HEK293T (cell line): Measurements from ENCODE around the gene SH3RF1.

ENCODE experiments used
- ARNT ChIP-seq: fragments of 450-650 bp; IDR thresholded peaks from 2 replicates; pipeline ENCODE4 v1.6.1; 2017; ENCODE audit warnings: mild to moderate bottlenecking
- BHLHE40 ChIP-seq: fragments of 450-650 bp; IDR thresholded peaks from 2 replicates; pipeline ENCODE4 v1.6.1; 2016; ENCODE audit warnings: mild to moderate bottlenecking, moderate library complexity, borderline replicate concordance
- CTBP1 ChIP-seq: fragments of 450-650 bp; IDR thresholded peaks from 2 replicates; pipeline ENCODE4 v1.6.1; 2016; ENCODE audit warnings: borderline replicate concordance
- FOXA1 ChIP-seq: fragments of 450-650 bp; IDR thresholded peaks from 2 replicates; pipeline ENCODE4 v1.6.1; 2016; ENCODE audit warnings: mild to moderate bottlenecking
- FOXK2 ChIP-seq: fragments of 450-650 bp; IDR thresholded peaks from 2 replicates; pipeline ENCODE4 v1.6.1; 2016; ENCODE audit warnings: mild to moderate bottlenecking
- L3MBTL2 ChIP-seq: fragments of 450-650 bp; conservative IDR thresholded peaks from 2 replicates; pipeline ENCODE4 v1.6.1; 2016; ENCODE audit warnings: mild to moderate bottlenecking
- SP1 ChIP-seq: fragments of 450-650 bp; IDR thresholded peaks from 2 replicates; pipeline ENCODE4 v1.6.1; 2017
- SUZ12 ChIP-seq: fragments of 450-650 bp; IDR thresholded peaks from 2 replicates; pipeline ENCODE4 v1.6.1; 2016; ENCODE audit warnings: mild to moderate bottlenecking
- TARDBP ChIP-seq: fragments of 450-650 bp; IDR thresholded peaks from 2 replicates; pipeline ENCODE4 v1.6.1; 2016
- TF ChIP-seq, protein P1 (sequence below): fragments of 450-650 bp; IDR thresholded peaks from 2 replicates; pipeline ENCODE4 v1.6.1; 2016

DNA sequence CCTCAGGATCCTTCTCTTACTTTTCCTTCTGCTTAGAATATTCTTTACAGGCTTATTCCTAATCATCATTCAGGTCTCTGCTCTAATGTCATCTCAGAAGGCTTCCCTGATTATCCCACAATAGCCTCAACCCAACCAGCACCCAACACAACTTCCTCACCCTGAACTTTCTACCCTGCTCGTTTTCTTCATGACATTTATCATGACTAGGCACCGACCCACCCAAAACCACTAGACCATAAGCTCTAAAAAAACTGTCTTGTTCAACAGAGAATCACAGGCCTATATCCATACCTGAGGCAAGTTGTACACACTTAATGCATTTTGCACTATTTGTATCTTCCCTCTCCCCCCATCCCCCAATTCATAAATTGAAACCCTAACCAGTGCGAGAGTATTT is 95.3 kb downstream of the SH3RF1 start:
- TF ChIP-seq SP1: no peak
- no peak for TF ChIP-seq FOXK2
- TF ChIP-seq SUZ12: no peak
- TF ChIP-seq TARDBP: no peak
- TF ChIP-seq ARNT: no peak
- TF ChIP-seq, protein P1, sequence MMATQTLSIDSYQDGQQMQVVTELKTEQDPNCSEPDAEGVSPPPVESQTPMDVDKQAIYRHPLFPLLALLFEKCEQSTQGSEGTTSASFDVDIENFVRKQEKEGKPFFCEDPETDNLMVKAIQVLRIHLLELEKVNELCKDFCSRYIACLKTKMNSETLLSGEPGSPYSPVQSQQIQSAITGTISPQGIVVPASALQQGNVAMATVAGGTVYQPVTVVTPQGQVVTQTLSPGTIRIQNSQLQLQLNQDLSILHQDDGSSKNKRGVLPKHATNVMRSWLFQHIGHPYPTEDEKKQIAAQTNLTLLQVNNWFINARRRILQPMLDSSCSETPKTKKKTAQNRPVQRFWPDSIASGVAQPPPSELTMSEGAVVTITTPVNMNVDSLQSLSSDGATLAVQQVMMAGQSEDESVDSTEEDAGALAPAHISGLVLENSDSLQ: no peak
- TF ChIP-seq CTBP1: no peak
- TF ChIP-seq L3MBTL2: no peak
- TF ChIP-seq BHLHE40: no peak
- TF ChIP-seq FOXA1: no peak
